Measurements from ENCODE around the gene UTP15.

Gene UTP15

GRCh38 chr5:73630765-73631164, 65.2 kb downstream of the UTP15 start:
- TF ChIP-seq EZH2phosphoT487 (IDR thresholded peaks at IDR 0.05; ENCODE audit: borderline replicate concordance), result no peak
- TF ChIP-seq CTCF (conservative IDR thresholded peaks at IDR 0.05; ENCODE audit: low read length), result no peak
- no peaks in the 10 kb centered on the region for H4K20me1 ChIP-seq (ENCODE audit: insufficient read depth, low read length, poor library complexity, severe bottlenecking)
- H3K4me1 ChIP-seq (ENCODE audit: insufficient read depth, low read length, poor library complexity, severe bottlenecking), result no peaks in the 10 kb centered on the region
- H2AFZ ChIP-seq (ENCODE audit: low read length), result no peak overlapping the region
- no peaks in the 10 kb centered on the region for H3K9me2 ChIP-seq (replicated peaks; ENCODE audit: low read depth, low read length)
- H3K4me3 ChIP-seq (ENCODE audit: low read length, poor library complexity, severe bottlenecking), result no peak overlapping the region
- H3F3A ChIP-seq (ENCODE audit: low read depth), result no peaks in the 10 kb centered on the region
- H3K4me2 ChIP-seq (ENCODE audit: low read depth, low read length, poor library complexity, severe bottlenecking), result no peak overlapping the region
- no peaks in the 10 kb centered on the region for H3K9me3 ChIP-seq (ENCODE audit: insufficient read depth, low read depth, low read length)
- H3K36me3 ChIP-seq (ENCODE audit: insufficient read depth, low read length), result no peaks in the 10 kb centered on the region
- no peak overlapping the region for H3K9ac ChIP-seq (ENCODE audit: low read depth, low read length, poor library complexity, severe bottlenecking)
- H3K27me3 ChIP-seq (ENCODE audit: insufficient read depth, low read length, poor library complexity, severe bottlenecking), result peaks cover 5% of the 10 kb centered on the region
- no peaks in the 10 kb centered on the region for H3K79me2 ChIP-seq (ENCODE audit: insufficient read depth, low read length)

DNA sequence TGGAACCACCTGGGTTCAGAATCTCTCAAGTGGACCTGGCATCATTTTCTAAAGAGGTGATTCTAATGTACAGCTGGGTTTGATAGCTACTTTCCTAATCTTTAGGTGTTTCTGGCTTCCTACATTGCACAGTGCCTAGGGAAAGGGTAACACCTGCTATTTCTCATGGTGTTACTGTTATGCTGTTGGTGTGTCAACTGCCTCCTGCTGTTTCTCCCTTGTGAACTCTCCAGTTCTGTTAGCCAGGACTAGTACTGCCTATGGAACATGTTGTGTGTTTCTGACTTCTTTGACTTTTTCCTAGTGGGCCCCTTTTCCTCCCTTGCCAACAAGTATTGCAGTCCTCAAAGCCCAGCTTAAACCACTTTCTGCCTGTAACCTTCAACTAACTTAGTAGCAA, 66.0 kb downstream of the UTP15 start:
- H3K79me2 ChIP-seq (ENCODE audit: insufficient read depth, low read length), result no peaks in the 10 kb centered on the region
- TF ChIP-seq CTCF (conservative IDR thresholded peaks at IDR 0.05; ENCODE audit: low read length) (no peak), EZH2phosphoT487 (IDR thresholded peaks at IDR 0.05; ENCODE audit: borderline replicate concordance) (no peak)
- H3K4me1 ChIP-seq (ENCODE audit: insufficient read depth, low read length, poor library complexity, severe bottlenecking), result no peaks in the 10 kb centered on the region
- H3K4me3 ChIP-seq (ENCODE audit: low read length, poor library complexity, severe bottlenecking), result no peak overlapping the region
- H3F3A ChIP-seq (ENCODE audit: low read depth), result no peaks in the 10 kb centered on the region
- no peaks in the 10 kb centered on the region for H3K9me3 ChIP-seq (ENCODE audit: insufficient read depth, low read depth, low read length)
- no peak overlapping the region for H3K9ac ChIP-seq (ENCODE audit: low read depth, low read length, poor library complexity, severe bottlenecking)
- H2AFZ ChIP-seq (ENCODE audit: low read length), result no peak overlapping the region
- no peak overlapping the region for H3K4me2 ChIP-seq (ENCODE audit: low read depth, low read length, poor library complexity, severe bottlenecking)
- no peaks in the 10 kb centered on the region for H3K36me3 ChIP-seq (ENCODE audit: insufficient read depth, low read length)
- H4K20me1 ChIP-seq (ENCODE audit: insufficient read depth, low read length, poor library complexity, severe bottlenecking), result no peaks in the 10 kb centered on the region
- H3K27me3 ChIP-seq (ENCODE audit: insufficient read depth, low read length, poor library complexity, severe bottlenecking), result peaks cover 5% of the 10 kb centered on the region
- H3K9me2 ChIP-seq (replicated peaks; ENCODE audit: low read depth, low read length), result no peaks in the 10 kb centered on the region

Data from Loucy (cell line).